OCI-LY1 (cell line): Measurements from ENCODE around the gene CCL28.

ENCODE experiments used
- CTCF ChIP-seq: fragments of 200-600 bp; sonication (generic), shearing (Covaris generic); IDR thresholded peaks from 2 replicates; pipeline ENCODE4 v1.5.1; 2017; ENCODE audit warnings: mild to moderate bottlenecking, antibody characterized with exemption, low read length, moderate library complexity, mixed read lengths
- EZH2 ChIP-seq: fragments of 200-600 bp; sonication (generic), shearing (Covaris generic); IDR thresholded peaks from 2 replicates; pipeline ENCODE4 v1.8.0; 2017; ENCODE audit warnings: borderline replicate concordance, mixed run types, mild to moderate bottlenecking, antibody characterized with exemption, low read length, moderate library complexity, mixed read lengths

- TF ChIP-seq CTCF (no peak), EZH2 (no peak)
Observed at GRCh38 chr5:43427306-43427705, 15.1 kb upstream of the CCL28 start.
